Uterus (tissue), 2 donors: ENCODE data around the gene MSH3.

Experiments used
- POLR2A ChIP-seq, 2 donors: fragments of 450-650 bp; IDR thresholded peaks; one replicate each; pipeline ENCODE4 v1.6.1; 2016; ENCODE audit warnings: antibody characterized with exemption in 2 of 2, mild to moderate bottlenecking in 1 of 2, moderate library complexity in 1 of 2
- TF ChIP-seq, protein P1 (sequence below), 4 experiments: fragments of 200-600 bp in 2 of 4; fragments of 450-650 bp in 2 of 4; sonication (generic) in 2 of 4; IDR thresholded peaks; one replicate each; pipeline ENCODE4 v1.5.1; 2016 to 2019; ENCODE audit warnings: antibody characterized with exemption in 4 of 4, mild to moderate bottlenecking in 2 of 4, moderate library complexity in 1 of 4

DNA sequence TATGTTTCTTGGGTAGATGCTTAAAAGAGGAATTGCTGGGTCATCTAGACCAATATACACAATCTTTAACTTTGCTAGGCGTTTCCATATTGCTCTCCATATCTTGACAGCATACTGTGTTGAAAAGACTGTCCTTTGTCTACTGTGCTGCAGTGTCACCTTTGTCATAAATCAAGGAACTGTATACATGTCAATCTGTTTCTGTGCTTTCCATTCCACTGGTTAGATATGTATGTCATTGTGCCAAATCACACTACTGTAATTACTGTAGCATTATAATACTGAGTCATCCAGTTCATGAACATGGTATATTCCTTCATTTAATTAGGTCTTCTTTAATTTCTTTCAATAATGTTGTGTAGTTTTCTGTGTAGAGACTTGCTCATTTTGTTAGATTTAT, 156.0 kb downstream of the MSH3 start:
- TF ChIP-seq POLR2A (IDR thresholded peaks at IDR 0.05) = no peak
- TF ChIP-seq, protein P1, sequence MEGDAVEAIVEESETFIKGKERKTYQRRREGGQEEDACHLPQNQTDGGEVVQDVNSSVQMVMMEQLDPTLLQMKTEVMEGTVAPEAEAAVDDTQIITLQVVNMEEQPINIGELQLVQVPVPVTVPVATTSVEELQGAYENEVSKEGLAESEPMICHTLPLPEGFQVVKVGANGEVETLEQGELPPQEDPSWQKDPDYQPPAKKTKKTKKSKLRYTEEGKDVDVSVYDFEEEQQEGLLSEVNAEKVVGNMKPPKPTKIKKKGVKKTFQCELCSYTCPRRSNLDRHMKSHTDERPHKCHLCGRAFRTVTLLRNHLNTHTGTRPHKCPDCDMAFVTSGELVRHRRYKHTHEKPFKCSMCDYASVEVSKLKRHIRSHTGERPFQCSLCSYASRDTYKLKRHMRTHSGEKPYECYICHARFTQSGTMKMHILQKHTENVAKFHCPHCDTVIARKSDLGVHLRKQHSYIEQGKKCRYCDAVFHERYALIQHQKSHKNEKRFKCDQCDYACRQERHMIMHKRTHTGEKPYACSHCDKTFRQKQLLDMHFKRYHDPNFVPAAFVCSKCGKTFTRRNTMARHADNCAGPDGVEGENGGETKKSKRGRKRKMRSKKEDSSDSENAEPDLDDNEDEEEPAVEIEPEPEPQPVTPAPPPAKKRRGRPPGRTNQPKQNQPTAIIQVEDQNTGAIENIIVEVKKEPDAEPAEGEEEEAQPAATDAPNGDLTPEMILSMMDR (IDR thresholded peaks at IDR 0.05) = no peak
